ENCODE data around the gene KAT8.

The KAT8 gene

DNA sequence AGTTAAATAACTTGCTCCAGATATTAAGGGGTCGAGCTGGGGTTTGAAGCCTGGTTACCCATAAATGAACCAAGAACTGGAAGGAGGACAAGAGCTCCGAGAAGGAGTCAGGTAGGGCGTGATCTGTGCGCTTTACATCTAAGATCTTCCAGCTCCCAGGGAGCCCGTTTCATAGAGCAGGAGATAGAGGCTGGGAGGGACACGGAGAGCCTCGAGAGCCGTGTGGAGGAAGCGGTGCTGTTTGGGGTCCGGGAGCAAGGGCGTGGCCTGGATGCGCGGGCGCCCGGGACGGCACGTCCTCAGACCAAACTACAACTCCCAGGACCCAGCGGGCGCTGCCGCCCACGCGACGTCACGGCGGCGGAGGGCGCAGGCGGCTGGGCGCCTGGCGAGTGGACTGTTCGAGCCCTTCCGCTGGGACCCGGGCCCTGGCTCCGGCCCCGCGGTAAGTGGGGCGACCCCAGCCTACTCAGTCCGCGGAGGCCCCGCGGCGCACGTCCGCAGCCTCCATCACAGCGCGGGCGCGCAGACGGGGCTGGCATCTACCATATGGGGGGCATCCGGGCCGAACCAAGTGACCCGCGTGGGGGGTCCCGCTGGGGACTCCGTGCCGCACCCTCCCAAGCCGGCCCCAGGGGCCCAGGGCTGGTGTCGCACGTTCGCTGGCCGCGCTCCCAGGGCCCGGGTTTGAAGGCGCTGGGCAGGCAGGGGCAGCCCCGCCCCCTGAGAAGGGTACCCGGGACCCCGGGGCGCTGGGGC is 9.2 kb upstream of the KAT8 start, which contains the start of gene BCKDK:
Gene BCKDK, plus strand, starts transcription at position 352 of the 759 bp plus-strand sequence. CDS start 838 bp downstream, outside the sequence.
- peak in 12 of 14 donors; percentile 11 to 77 (median 38) for DNase-seq

DNA sequence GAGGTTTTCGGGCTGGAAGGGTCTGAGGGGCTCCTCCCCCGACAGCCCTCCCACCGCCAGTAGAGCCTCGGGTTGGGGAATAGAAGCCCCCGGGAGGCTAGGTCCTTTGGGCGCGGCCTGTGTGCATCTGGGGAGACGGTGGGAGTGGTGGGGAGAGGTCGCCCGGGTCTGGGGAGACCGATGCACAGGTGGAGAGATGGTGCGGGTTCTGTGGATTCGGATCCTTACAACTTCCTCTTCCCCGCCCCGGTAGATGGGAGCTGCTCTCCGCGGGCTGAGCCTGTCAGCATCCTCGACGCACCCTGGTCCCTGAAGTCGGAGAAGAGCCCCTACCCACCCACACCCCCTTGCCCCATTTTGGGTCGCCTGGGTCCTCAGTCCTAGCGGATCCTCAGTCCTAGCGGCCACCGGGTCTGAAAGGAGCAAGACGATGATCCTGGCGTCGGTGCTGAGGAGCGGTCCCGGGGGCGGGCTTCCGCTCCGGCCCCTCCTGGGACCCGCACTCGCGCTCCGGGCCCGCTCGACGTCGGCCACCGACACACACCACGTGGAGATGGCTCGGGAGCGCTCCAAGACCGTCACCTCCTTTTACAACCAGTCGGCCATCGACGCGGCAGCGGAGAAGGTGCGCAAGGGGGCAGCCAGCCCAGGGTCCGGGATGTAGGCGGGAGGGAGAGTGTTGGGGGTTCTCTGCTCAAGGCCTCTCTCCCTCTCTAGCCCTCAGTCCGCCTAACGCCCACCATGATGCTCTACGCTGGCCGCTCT is 8.5 kb upstream of the KAT8 start:
- no peak for DNase-seq

DNA sequence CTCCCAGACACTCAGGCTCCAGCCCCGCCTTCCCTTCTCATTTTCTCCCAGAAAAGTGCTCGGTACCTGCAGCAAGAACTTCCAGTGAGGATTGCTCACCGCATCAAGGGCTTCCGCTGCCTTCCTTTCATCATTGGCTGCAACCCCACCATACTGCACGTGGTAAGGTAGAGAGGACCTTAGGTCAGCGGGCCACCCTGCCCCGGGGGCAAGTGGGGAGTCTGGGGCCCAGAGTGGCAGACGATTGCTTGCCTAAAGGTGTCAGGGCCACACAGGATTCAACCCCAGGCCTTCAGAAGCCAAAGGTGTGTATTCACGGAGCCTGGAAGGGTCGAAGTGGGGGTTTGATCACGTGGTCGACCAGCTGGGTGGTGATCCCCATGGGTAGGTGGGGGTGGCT is 7.8 kb upstream of the KAT8 start:
- no peak for DNase-seq

DNA sequence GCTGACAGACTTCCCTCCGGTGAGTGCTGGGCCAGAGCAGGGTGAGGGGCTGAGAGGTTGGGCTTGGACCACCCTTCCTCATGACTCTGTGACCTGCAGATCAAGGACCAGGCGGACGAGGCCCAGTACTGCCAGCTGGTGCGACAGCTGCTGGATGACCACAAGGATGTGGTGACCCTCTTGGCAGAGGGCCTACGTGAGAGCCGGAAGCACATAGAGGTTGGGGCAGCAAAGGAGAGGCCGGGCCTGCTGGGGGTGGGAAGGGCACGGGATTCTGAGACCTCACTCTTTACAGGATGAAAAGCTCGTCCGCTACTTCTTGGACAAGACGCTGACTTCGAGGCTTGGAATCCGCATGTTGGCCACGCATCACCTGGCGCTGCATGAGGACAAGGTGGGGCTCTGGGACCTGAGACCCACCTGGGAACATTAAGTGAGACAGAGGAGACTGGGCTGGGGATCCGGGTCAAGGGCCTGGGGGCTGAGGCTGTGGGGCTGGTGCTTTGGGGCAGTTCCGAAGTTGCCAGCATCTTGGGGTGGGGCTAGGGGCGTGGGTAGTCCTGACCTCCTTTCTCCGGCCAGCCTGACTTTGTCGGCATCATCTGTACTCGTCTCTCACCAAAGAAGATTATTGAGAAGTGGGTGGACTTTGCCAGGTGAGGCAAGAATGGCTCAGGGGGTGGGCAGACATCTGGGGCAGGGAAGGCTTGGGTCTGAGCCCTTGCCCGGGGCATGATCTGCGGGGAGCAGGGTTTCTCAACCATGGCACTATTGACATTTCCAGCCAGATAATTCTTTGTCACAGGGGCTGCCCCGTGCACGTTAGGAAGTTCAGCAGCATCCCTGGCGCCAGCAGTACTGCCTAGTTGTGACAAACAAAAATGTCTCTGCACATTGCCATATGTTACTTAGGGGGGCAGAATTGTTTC is 7.1 kb upstream of the KAT8 start:
- no peak for DNase-seq

DNA sequence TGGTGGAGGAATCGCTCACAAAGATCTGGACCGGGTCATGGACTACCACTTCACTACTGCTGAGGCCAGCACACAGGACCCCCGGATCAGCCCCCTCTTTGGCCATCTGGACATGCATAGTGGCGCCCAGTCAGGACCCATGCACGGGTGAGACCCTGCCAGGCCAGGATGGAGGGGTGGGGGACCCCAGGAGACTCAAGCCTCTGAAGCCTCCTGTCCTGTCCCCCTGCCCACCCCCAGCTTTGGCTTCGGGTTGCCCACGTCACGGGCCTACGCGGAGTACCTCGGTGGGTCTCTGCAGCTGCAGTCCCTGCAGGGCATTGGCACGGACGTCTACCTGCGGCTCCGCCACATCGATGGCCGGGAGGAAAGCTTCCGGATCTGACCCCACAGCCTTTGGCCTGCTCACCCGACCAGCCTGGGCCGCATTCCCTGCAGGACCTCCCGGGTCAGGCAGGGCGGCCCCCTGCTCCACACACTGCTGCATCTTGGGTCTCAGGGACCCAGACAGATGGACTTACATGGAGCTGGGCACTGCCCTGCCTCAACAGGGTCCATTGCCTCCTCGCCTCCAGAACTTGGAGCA is 5.5 kb upstream of the KAT8 start:
- no peak for DNase-seq

DNA sequence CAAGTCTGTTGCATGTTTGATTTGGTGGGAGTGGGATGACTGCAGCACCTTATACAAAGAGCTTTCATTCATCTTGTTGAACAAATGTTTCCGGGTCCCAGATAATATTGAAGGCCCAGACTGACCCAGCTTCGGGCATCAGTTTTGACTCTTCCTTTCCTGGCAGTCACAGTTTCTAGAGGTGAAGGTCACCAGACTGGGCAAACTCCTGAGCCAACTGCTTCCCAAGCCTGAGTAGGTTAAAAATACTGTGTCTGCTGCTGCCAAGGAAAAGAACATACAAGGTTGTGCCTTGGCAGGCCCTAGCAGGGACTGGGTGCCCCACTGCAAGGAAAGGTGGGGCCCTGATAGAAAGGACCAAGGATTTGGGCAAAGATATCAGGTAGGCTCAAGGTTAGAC is 4.8 kb upstream of the KAT8 start:
- DNase-seq: no peak

DNA sequence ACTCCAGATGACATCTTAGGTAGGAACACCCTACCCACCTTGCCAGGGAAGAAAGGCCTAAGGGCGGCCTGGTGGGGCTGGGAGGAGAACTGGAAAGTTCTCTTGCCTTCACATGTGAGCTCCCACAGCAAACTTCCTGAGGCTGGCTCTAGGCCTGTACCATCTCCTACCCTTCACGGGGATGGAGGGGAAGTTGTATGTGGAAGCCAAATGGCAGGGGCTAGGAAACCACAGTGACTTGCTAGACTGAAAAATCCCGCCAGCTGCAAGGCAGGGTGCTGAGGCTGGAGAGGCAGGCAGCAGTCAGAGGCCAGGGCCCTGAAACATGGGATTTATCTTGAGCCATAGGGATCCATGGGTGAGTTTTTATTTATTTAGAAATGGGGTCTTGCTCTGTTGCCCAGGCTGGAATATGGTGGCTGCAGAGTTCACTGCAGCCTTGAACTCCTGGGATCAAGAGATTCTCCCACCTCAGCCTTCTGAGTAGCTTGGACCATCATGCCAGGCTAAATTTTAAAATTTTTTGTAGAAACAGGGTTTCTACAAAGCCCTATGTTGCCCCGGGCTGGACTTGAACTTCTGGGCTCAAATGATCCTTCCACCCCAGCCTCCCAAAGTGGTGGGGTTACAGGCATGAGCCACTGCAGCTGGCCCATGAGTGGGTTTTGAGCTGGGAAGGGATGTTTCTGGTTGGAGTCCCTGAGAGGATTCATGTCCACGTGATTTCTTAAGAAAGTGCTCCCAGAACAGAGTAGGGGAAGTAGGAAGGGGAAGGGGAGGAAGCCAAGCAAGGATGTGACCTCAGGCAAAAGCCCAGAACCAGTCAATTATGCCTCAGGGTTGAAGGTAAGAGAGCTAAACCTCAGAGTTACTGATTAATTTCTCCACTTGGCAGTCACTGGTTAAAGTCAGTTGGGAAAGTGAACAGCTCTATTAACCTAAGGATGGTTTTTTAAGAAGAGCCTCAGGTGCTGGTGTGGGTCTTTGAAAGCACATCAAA is 4.0 kb upstream of the KAT8 start:
- DNase-seq: peak in 1 of 14 donors; percentile 17

DNA sequence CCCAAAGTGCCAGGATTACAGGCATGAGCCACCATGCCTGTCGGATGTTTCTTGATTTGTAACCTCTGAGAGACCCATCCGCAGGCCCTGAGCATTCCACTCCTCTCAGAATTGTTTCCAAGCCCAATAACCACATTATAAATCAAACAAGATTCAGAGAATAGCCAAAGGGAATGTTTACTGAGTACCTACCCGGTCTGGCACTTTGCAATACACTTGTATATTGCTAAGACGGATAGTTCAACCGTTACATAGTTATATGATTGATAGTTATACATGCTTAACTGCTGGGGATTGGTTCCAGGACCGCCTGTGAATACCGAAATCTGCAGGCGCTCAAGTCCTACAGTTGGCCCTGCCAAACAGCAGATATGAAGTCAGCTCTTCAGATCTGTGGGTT is 3.0 kb upstream of the KAT8 start:
- no peak for DNase-seq

DNA sequence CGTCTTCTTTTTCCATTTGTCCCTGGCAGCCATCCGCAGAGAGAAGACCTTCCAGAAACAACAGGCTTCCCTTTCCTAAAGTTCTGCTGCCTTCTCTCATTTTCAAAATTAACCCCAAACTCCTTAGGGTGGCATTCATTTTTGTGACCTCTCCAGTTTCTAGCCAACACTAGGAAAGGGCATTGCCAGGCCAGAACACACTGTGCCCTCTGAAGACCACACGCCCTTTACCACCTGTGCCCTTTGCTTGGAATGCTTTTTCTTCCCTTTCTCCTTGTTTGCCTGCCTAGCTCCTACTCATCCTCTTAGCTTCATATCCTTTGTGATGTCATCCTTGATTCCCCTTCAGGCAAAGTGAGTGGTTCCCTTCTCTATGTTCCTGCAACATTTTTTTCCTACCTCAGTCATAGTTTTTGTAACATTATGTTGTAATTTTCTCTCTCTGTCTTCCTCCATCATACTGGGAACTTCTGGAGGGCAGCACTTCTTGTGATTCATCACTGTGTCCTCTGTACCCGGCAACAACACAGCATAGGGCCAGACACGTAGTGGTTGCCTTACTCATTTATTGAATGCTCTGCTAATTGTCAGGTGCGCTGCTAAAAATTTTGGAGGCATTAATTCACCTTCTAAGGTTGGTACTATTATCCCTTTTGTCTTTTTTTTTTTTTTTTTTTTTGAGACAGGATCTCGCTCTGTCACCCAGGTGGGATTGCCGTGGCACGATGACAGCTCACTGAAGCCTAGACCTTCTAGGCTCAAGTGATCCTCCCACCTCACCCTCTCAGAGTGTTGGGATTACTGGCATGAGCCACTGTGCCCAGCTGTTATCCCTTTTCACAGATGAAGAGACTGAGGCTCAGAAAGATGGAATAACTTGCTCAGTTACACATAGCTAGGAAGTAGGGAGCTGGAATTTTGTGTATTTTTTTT is 1.0 kb downstream of the KAT8 start:
- DNase-seq: peak in 1 of 14 donors; percentile 10

DNA sequence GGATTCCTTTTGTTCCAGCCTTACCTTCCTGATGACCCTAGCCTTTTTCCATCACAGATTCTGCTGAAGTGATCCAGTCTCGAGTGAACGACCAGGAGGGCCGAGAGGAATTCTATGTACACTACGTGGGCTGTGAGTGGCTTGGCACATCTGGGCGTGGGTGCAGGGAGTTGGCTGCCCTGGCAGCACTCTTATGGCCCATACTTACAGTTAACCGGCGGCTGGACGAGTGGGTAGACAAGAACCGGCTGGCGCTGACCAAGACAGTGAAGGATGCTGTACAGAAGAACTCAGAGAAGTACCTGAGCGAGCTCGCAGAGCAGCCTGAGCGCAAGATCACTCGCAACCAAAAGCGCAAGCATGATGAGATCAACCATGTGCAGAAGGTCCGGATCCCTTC is 2.7 kb downstream of the KAT8 start:
- DNase-seq: no peak

DNA sequence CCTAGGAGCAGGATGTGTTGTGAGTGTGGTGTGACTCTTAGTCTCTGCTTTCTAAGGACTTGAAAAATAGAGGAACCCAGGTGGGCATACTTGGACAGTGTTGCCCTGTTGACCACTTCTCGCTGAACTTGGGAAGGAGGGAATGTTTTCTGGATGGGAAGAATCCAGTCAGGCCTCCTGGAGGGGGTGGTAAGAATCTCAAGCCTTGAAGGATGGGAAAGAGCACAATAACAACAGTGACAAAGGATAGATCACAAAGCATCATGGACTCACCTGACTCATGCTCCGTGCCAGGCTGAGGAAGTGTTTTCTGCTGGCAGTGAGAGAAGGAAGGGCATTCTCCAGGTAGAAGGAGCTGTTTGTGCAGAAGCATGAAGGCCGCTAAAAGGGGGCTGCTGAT is 8.4 kb downstream of the KAT8 start:
- no peak for DNase-seq

DNA sequence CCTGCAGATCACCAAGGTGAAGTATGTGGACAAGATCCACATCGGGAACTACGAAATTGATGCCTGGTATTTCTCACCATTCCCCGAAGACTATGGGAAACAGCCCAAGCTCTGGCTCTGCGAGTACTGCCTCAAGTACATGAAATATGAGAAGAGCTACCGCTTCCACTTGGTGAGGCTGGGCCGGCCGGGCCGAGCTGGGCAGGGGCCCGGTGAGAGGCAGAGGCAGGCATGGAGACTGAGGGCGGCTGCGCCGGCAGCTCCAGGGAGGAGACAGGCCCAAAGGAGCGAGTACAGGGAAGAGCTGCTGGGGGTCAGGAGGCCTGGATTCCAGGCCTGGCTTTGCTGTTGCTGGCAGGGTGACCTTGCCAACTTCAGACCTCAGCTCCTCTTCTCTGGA is 9.7 kb downstream of the KAT8 start:
- DNase-seq: no peak

DNA sequence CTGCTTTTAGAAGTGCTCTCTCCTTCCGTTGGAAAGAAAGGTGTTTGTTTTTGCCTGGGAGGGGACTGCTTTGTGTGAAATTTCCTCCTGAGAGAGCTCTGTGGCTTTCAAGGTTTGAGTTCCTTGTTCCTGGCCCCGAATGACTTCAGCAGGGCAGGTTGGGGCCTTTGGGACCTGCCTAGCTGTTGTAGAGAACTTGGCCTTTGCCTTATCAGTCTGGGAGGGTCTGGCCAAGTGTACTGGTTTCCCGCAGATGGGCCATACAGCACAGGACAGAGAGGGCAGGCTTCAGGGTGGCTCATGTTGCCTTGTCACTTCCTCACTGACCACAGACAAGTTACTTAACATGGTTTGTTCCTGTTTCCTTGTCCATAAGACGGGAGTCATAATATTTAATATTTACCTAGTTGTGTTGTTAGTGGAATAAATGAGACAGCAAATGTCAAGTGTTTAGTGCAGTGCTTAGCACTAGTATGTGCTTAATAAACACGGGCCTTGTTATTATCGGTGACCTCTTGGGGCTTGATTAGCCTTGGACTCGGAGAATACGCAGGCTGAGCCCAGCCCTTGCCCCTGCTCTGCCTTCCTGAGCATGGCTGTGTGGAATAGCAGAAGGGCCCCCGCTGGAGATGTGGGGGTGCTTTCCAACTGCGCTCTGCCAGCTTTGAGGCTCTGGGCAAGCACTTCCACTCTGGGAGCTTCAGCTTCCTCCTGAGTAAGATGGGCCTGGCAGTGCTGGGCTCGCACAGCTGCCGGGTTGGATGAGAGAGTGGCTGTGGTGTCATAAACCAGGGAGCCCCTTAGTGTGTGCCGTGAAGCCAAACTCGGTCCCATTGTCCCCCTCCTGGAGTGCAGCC is 11.5 kb downstream of the KAT8 start:
- peak in 9 of 14 donors; percentile 10 to 79 (median 25) for DNase-seq

DNA sequence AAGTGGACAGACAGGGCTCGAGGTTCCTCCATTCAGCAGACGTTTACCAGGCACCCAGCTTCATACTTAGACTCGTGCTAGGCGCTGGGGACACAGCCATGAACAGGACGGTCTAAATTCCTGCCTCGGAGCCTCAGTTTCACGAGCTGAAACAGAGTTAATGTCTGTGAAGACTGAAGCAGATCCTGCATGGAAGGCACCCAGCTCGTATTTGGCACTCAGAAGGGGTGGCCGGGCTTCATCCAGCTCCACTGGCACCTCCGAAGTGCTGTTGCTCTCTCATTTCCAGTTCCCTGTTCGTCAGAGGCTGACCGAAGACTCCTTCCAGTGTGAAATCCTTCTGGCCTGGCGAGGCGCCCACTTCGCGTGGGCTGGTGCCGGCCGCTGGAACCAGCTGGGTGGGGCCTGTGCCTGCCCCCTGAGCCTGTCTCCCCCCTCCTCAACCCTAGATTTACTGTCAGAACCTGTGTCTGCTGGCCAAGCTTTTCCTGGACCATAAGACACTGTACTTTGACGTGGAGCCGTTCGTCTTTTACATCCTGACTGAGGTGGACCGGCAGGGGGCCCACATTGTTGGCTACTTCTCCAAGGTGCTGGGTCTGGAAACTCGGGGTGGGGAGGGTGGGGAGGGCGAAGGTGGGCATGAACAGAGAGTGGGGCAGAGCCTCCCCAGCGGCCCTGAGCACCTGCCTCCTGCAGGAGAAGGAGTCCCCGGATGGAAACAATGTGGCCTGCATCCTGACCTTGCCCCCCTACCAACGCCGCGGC is 12.3 kb downstream of the KAT8 start:
- DNase-seq: peak in 7 of 14 donors; percentile 22 to 79 (median 42)

DNA sequence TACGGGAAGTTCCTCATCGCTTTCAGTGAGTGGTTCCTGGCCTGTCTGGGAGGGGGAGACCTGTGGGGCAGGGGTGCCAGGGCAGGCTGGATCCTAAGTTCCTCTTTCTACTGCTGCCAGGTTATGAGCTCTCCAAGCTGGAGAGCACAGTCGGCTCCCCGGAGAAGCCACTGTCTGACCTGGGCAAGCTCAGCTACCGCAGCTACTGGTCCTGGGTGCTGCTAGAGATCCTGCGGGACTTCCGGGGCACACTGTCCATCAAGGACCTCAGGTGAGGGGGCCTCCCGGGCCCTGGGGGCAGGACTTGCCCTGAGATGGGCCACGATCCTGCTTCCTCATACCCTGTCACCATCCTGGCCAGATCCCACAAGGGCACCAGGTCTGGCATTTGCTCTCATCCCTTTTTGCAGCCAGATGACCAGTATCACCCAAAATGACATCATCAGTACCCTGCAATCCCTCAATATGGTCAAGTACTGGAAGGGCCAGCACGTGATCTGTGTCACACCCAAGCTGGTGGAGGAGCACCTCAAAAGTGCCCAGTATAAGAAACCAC is 12.9 kb downstream of the KAT8 start:
- DNase-seq: no peak

DNA sequence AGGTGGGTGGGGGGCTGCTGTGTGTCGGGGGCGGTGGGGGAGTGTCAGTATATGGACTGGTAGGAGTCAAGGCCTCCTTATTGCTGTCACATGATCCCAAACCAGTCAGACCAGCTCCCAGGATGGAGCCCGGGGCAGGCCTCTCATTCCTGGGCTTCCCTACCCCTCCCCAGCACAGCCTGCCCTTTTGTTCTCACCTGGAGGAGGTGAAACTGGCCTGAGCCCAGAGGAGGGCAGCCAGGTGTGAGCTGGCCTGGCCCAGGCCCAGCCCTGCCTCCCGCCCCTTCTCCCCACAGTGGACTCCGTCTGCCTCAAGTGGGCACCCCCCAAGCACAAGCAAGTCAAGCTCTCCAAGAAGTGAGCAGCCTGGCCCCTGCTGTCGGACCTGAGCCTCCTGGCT is 13.4 kb downstream of the KAT8 start:
- no peak for DNase-seq

DNA sequence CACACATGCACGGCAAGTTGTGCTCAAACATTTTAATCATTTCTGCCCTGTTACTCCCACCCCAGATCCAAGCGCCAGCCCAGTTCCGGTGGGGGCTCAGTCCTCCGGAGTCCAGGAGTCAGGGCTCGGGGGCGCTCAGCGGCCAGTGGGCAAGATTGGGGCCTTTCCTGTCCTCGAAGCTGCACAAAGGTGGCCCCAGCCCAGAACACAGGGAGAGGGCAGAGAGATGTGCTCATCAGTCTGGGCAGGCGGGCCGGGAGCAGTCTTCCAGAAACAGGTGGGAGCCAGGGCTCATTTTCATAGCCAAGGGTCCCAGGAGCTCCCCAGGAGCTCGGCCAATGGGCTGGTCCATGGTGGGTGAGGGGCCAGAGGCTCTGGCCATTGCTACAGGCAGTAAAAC is 14.0 kb downstream of the KAT8 start:
- no peak for DNase-seq

DNA sequence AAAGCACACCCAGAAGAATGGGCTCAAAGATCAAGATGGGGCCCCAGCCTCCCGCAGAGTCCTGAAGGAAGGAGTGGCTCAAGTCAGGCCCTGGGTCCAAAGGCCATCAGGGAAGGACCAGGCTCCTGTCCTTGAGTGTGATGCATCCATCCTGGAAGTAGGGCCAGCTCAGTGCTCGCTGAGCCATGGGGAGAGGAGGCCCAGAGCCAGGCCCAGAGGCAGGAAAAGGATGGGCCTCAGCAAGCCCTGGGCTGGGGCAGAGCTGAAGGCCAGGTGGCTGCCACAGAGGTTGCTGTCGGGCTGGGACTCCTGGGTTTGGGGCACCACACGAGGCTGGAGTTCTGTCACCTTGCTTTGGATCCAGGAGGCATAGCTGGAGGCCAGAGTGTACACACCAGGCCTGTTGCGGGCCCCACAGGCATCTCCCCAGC is 14.4 kb downstream of the KAT8 start:
- DNase-seq: no peak
